GM19025 (cell line): Measurements from ENCODE around the gene SOWAHA.
A peak's percentile ranks its signal among the peaks of the same experiment; 100 is the strongest.
"Not testable (repeated sequence)": the region's sequence is repeated elsewhere in the genome, so short reads cannot be mapped to it uniquely, and the experiment has no call there.

Source experiments
- ATAC-seq: cut with Tn5 transposase; IDR thresholded peaks from one replicate; pipeline ENCODE4 v1.9.1; 2021; ENCODE audit warnings: mild to moderate bottlenecking, low read depth, moderate library complexity; ENCODE audit not compliant: unreplicated experiment

Gene SOWAHA

DNA sequence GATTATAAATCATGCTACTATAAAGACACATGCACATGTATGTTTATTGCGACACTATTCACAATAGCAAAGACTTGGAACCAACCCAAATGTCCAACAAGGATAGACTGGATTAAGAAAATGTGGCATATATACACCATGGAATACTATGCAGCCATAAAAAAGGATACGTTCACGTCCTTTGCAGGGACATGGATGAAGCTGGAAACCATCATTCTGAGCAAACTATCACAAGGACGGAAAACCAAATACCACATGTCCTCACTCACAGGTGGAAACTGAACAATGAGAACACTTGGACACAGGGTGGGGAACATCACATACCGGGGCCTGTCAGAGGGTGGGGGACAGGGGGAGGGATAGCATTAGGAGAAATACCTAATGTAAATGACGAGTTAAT lies 7.2 kb upstream of the SOWAHA start:
- not testable (repeated sequence) for ATAC-seq

DNA sequence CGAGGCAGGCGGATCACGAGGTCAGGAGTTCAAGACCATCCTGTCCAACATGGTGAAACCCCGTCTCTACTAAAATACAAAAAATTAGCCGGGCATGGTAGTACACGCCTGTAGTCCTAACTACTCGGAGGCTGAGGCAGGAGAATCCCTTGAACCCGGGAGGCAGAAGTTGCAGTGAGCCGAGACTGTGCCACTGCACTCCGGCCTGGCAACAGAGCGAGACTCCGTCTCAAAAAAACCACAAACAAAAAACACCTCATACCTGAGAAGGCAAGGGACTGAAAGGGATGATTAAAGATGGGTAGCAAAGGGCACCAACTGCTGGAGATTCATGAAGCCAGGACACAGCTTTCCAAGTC lies 6.3 kb upstream of the SOWAHA start:
- not testable (repeated sequence) for ATAC-seq

DNA sequence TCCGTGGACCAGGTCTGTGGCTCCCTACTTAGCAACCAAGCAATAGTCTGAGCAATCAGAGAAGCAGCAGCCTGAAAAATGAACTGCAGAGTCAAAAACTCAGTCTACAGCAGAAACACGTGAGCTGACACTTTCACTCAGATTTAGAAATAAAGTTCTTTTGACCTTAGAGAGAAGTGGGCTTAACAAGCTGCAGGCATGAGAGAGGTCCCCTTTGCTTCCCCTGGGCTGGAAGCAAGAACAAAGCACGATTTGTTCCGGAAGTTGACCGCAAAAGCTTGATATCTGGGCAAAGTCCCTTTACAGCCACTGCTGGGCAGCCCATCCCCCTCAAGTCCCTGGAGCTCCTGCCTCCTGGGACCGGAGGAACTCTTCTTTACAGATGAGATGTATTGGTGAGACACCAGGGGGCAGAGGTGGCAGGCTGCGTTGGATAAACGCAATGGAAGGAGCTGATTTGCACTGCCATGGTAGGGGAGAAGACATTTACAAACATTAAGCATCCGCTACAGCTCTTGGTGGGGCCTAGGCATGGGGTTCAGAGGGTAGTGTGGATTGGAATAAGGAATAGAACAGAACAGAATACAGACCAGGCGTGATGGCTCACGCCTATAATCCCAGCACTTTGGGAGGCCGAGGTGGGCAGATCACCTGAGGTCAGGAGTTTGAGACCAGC lies 5.8 kb upstream of the SOWAHA start:
- no peak for ATAC-seq

DNA sequence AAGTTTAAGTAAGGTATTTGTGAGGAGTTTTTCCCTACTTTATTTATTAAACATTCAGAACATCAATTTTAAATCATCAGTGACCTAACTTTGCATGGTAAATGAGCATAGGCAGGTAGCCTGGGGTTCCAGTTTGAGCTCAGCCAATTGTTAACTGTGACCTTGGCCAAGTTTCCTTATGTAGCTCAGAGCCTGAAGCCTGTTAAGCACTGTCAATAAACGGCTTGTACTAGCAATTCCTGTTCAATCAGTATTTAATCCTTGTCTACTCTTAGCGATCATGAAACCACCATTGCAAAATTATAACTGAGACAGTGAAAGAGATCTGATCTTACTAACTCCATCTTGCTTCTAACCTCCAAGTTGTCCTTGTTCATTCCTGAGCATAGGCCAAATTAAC lies 4.7 kb upstream of the SOWAHA start:
- no peak for ATAC-seq

DNA sequence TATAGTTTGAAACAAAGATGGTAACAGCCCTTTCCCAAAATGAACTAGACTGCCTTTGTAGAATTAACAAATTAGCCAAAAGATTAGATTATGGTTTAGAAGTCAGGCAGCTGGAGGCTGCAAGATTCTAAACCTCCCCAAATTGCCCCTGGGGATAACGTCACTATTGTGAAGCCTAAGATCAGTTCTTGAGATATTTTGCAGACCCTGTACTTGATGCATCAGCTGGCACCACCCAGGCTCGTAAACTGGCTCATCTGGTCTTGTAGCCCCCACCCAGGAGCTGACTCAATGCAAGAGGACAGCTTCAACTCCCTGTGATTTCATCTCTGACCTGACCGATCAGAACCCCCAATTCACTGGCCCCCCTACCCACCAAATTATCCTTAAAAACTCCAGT lies 4.2 kb upstream of the SOWAHA start:
- ATAC-seq: no peak

DNA sequence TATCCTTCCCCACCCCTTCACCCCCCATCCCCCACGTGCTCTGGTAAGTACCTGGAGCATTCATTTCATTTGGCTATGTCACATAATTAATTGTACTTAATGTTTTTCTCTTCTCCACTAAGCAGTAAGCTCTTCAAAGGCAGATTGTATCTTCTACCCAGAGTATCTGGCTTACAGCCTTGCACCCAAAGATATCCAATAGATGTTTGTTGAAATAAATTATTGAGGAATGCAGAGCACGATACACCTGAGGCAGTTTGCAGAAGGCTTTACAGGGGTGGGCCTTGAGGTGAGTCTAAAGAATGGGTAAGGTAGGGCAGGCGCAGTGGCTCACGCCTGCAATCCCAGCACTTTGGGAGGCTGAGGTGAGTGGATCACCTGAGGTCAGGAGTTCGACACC lies 2.5 kb upstream of the SOWAHA start:
- ATAC-seq: no peak

DNA sequence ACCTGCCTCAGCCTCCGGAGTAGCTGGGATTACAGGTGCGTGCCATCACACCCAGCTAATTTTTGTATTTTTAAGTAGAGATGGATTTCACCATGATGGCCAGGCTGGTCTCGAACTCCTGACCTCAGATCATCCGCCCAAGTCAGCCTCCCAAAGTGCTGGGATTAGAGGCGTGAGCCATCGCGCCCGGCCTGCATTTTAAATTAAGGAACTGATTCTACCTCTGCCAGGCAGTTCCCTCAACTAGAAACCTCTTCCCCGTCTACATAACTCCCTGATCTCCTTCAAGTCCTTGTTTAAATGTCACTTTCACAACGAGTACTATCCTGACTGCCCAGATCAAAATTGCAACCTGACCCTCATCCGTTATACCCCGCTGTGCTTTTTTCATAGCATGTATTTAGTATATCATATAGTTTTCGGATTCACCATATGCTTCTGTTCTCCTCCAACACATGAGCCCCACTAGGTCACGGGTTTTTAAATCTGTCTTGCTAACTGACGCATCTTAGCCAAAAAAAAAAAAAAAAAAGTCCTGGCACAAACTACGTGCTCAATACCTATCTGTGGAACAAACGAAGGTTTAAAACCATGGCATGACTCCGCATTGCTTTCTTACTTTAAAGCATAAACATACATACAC lies 858 bp upstream of the SOWAHA start:
- no peak for ATAC-seq

DNA sequence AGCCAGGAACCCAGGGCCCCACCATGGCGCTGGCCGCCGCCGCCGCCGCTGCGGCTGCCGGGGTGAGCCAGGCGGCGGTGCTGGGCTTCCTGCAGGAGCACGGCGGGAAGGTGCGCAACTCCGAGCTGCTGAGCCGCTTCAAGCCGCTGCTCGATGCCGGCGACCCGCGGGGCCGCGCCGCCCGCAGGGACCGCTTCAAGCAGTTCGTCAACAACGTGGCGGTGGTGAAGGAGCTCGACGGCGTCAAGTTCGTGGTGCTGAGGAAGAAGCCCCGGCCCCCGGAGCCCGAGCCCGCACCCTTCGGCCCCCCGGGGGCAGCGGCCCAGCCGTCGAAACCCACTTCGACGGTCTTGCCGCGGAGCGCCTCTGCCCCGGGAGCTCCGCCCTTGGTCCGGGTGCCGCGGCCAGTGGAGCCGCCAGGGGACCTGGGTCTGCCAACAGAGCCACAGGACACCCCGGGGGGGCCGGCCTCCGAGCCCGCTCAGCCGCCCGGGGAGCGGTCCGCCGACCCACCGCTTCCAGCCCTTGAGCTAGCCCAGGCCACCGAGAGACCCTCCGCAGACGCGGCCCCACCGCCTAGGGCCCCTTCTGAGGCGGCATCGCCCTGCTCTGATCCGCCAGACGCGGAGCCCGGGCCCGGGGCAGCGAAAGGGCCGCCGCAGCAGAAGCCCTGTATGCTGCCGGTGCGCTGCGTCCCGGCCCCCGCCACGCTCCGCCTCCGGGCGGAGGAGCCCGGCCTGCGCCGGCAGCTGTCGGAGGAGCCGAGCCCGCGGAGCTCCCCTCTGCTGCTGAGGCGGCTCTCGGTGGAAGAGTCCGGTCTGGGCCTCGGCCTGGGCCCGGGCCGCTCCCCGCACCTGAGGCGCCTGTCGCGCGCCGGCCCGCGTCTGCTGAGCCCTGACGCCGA lies 749 bp downstream of the SOWAHA start:
- no peak for ATAC-seq

- no peak for ATAC-seq
These were observed 1.6 kb downstream of the SOWAHA start for GRCh38 chr5:132814503-132815294.

- no peak for ATAC-seq
These were observed 2.4 kb downstream of the SOWAHA start for GRCh38 chr5:132815454-132815853.

- ATAC-seq: no peak
These were observed 3.0 kb downstream of the SOWAHA start for GRCh38 chr5:132816083-132816482.

DNA sequence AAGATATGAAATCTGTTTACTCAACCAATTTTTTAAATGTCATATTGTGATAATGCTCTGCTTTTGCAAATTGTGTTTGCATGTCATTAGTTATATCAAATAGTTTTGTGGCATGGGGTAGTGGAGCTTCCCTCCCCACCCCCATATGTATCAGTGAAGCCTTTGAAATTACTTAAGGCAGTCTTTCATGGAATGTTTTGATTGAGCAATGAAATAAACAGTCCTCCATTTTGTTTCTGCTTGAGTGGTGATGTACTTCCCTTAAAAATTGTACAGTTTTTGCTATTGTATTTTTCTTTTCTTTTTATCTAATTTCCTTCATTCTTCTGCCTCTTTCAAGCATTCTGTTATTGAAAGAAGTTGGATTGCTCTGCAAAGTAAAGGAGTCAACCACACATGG lies 3.5 kb downstream of the SOWAHA start:
- no peak for ATAC-seq

GRCh38 chr5:132817011-132817410 lies 3.9 kb downstream of the SOWAHA start:
- ATAC-seq: no peak

DNA sequence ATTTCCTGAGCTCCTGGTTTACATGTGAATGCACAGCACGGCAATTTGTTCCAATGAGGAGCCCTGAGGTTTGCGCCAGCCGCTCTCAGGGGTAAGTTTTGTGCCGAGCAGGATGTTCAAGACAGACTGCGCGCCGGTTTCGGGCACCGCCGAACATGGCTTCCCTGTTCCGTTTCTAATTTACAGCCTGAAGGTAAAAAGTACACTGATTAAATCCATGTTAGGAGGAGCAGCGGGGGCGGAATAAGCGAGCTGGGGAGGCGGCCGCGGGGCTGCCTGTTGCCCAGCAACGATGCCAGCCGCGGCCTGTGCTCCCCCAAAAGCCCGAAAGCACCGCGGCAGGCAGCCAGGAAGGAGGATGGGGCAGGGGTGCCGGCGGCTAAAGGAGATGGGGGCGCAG lies 6.4 kb downstream of the SOWAHA start:
- ATAC-seq: no peak

DNA sequence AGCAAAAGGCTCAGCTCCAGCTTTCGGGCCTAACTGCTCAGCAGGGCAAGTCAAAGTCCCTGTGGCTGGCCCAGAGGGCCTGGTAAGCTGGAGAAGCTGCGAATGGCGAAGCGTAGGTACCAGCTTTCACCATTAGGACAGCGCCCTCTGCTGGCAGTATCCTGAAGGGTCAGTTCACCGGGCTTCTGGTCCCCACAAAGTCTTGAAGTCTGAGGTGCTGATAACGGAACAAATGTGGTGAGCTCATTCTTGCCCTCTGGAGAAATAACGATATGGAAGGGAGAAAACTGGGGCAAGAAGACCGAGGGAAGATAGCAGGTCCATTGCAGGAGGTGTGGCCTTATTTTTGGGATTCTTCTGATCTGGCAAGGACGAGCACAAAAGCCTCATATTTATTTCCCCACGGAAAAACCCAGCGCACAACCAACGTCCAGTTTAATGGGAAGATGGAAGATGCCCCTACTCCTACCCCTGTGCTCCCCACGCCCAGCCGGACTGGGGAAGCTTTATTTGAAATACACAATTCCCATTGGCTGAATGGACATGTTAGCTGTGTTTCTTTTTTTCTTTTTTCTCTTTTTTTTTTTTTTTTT lies 7.2 kb downstream of the SOWAHA start:
- peak; percentile 61 for ATAC-seq

DNA sequence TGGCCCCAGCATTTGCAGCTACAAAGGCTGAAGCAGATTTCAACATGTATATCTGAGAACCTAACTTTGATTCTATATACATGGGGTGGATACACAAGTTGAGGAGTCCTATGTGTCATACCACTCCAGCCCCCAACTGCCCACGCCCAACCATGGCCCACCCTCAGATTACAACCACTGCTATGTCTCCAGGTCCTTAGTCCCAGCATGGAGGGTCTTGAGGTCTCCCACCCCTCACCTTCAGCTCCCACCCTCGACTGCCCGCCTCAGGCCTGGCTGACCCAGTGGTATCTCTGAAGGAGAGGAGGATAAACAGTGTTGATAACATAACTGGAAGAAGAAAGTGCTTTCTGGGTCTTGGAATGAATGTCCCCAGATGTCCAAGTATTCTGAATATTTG lies 8.2 kb downstream of the SOWAHA start:
- no peak for ATAC-seq

- ATAC-seq: no peak
These were observed 8.7 kb downstream of the SOWAHA start for GRCh38 chr5:132821791-132822190.

- ATAC-seq: no peak
These were observed 9.8 kb downstream of the SOWAHA start for GRCh38 chr5:132822650-132823480.

GRCh38 chr5:132823481-132824050 lies 10.5 kb downstream of the SOWAHA start:
- no peak for ATAC-seq
